Loucy (cell line): Measurements from ENCODE around the gene PLEK2.

ENCODE experiments used
- H2AFZ ChIP-seq: fragments of 200-600 bp; sonication (generic); 2 replicates; pipeline ENCODE4 v1.6.0; 2016; ENCODE audit warnings: antibody characterized with exemption, mild to moderate bottlenecking, low read length, moderate library complexity
- H3F3A ChIP-seq: fragments of 200-600 bp; 2 replicates; pipeline ENCODE4 v1.6.0; 2016; ENCODE audit warnings: antibody characterized with exemption, low read depth, mild to moderate bottlenecking
- H3K27me3 ChIP-seq: fragments of 200-600 bp; sonication (generic); 2 replicates; pipeline ENCODE4 v1.6.1; 2014; ENCODE audit warnings: low read length, mild to moderate bottlenecking; ENCODE audit not compliant: insufficient read depth, poor library complexity, severe bottlenecking
- H3K36me3 ChIP-seq: fragments of 200-600 bp; sonication (generic); 2 replicates; pipeline ENCODE4 v1.6.1; 2016; ENCODE audit warnings: low read length; ENCODE audit not compliant: insufficient read depth
- H3K4me1 ChIP-seq: fragments of 200-600 bp; sonication (generic); 2 replicates; pipeline ENCODE4 v1.5.1; 2014; ENCODE audit warnings: low read length, mild to moderate bottlenecking; ENCODE audit not compliant: insufficient read depth, poor library complexity, severe bottlenecking
- H3K4me2 ChIP-seq: fragments of 200-600 bp; sonication (generic); 2 replicates; pipeline ENCODE4 v1.6.0; 2014; ENCODE audit warnings: antibody characterized with exemption, low read length, low read depth, mild to moderate bottlenecking; ENCODE audit not compliant: poor library complexity, severe bottlenecking
- H3K4me3 ChIP-seq: fragments of 200-600 bp; sonication (generic); 2 replicates; pipeline ENCODE4 v1.5.1; 2014; ENCODE audit warnings: low read length, mild to moderate bottlenecking, mixed read lengths; ENCODE audit not compliant: poor library complexity, severe bottlenecking
- H3K79me2 ChIP-seq: fragments of 200-600 bp; sonication (generic); 2 replicates; pipeline ENCODE4 v1.6.1; 2014; ENCODE audit warnings: low read length; ENCODE audit not compliant: insufficient read depth
- H3K9ac ChIP-seq: fragments of 200-600 bp; sonication (generic); 2 replicates; pipeline ENCODE4 v1.6.0; 2014; ENCODE audit warnings: mild to moderate bottlenecking, low read depth, low read length, moderate library complexity; ENCODE audit not compliant: poor library complexity, severe bottlenecking
- H3K9me2 ChIP-seq: fragments of 200-600 bp; sonication (generic); replicated peaks from 2 replicates; pipeline ENCODE4 v1.6.1; 2016; ENCODE audit warnings: low read depth, low read length, mixed read lengths
- H3K9me3 ChIP-seq: fragments of 200-600 bp; sonication (generic); 2 replicates; pipeline ENCODE4 v1.6.1; 2014; ENCODE audit warnings: mild to moderate bottlenecking, antibody characterized with exemption, low read length, low read depth; ENCODE audit not compliant: insufficient read depth
- H4K20me1 ChIP-seq: fragments of 200-600 bp; sonication (generic); 2 replicates; pipeline ENCODE4 v1.6.0; 2014; ENCODE audit warnings: antibody characterized with exemption, low read length, mild to moderate bottlenecking; ENCODE audit not compliant: insufficient read depth, poor library complexity, severe bottlenecking
- CTCF ChIP-seq: fragments of 200-600 bp; sonication (generic); conservative IDR thresholded peaks from 2 replicates; pipeline ENCODE4 v1.5.1; 2014; ENCODE audit warnings: mild to moderate bottlenecking, antibody characterized with exemption, low read length
- EZH2phosphoT487 ChIP-seq: fragments of 200-600 bp; IDR thresholded peaks from 2 replicates; pipeline ENCODE4 v1.6.1; 2018; ENCODE audit warnings: antibody characterized with exemption, mild to moderate bottlenecking, moderate library complexity, borderline replicate concordance

The PLEK2 gene

GRCh38 chr14:67389275-67389674, 22.7 kb downstream of the PLEK2 start:
- TF ChIP-seq EZH2phosphoT487: no peak
- no peak for TF ChIP-seq CTCF

GRCh38 chr14:67387195-67387594, 24.8 kb downstream of the PLEK2 start:
- Histone ChIP-seq H4K20me1 (no peaks in the 10 kb centered on the region), H3K36me3 (peaks cover 45% of the 10 kb centered on the region), H3K9me2 (no peaks in the 10 kb centered on the region)

More at GRCh38 chr14:67389275-67389674, 22.7 kb downstream of the PLEK2 start:
- Histone ChIP-seq H2AFZ (no peak overlapping the region), H4K20me1 (no peaks in the 10 kb centered on the region), H3K9me2 (no peaks in the 10 kb centered on the region), H3K4me1 (peaks cover 11% of the 10 kb centered on the region), H3F3A (no peaks in the 10 kb centered on the region), H3K79me2 (no peaks in the 10 kb centered on the region), H3K9me3 (no peaks in the 10 kb centered on the region), H3K27me3 (no peaks in the 10 kb centered on the region), H3K9ac (no peak overlapping the region), H3K4me3 (no peak overlapping the region), H3K4me2 (no peak overlapping the region), H3K36me3 (peaks cover 24% of the 10 kb centered on the region; the same call in 1 of the 2 replicates)

GRCh38 chr14:67385618-67386017, 26.3 kb downstream of the PLEK2 start:
- H3K36me3 ChIP-seq: peaks cover 61% of the 10 kb centered on the region
- H2AFZ ChIP-seq: no peak overlapping the region
- H4K20me1 ChIP-seq: no peaks in the 10 kb centered on the region
- no peaks in the 10 kb centered on the region for H3K9me2 ChIP-seq
- H3K9me3 ChIP-seq: no peaks in the 10 kb centered on the region
- TF ChIP-seq CTCF: no peak
- TF ChIP-seq EZH2phosphoT487: no peak
- H3K27me3 ChIP-seq: no peaks in the 10 kb centered on the region
- no peak overlapping the region for H3K4me3 ChIP-seq
- no peaks in the 10 kb centered on the region for H3K79me2 ChIP-seq
- peaks cover under 1% of the 10 kb centered on the region for H3K4me1 ChIP-seq
- H3K4me2 ChIP-seq: no peak overlapping the region
- no peaks in the 10 kb centered on the region for H3F3A ChIP-seq
- H3K9ac ChIP-seq: no peak overlapping the region

More at GRCh38 chr14:67387195-67387594, 24.8 kb downstream of the PLEK2 start:
- H2AFZ ChIP-seq: no peak overlapping the region
- no peaks in the 10 kb centered on the region for H3K9me3 ChIP-seq
- H3K27me3 ChIP-seq: no peaks in the 10 kb centered on the region
- no peaks in the 10 kb centered on the region for H3K79me2 ChIP-seq
- no peaks in the 10 kb centered on the region for H3F3A ChIP-seq
- H3K4me2 ChIP-seq: no peak overlapping the region
- no peak overlapping the region for H3K4me3 ChIP-seq
- no peak for TF ChIP-seq EZH2phosphoT487
- no peak for TF ChIP-seq CTCF
- no peak overlapping the region for H3K9ac ChIP-seq
- peaks cover 11% of the 10 kb centered on the region for H3K4me1 ChIP-seq
